GM23338 (cell line): ENCODE results near the gene UBXN10. TPM values are rescaled to one million over a fixed set of nuclear protein-coding genes. Genes with fewer than 3 reads are reported as not detected.

ENCODE experiments used
- ATAC-seq: fragments of 200-7000 bp; cut with Tn5 transposase; 3 replicates; pipeline ENCODE4 v1.9.1; 2020
- DNase-seq: peaks from one replicate; pipeline ENCODE4 v3.0.0-alpha.2; 2015; ENCODE audit warnings: low spot score
- H2AFZ ChIP-seq: fragments of 200-600 bp; sonication (generic); 2 replicates; pipeline ENCODE4 v1.8.0; 2016; ENCODE audit warnings: antibody characterized with exemption, mild to moderate bottlenecking, moderate library complexity
- H3F3A ChIP-seq: fragments of 200-600 bp; sonication (generic); replicated peaks from 2 replicates; pipeline ENCODE4 v1.8.0; 2017; ENCODE audit warnings: antibody characterized with exemption, mixed run types, low read depth
- H3K27ac ChIP-seq: fragments of 200-600 bp; sonication (generic); 2 replicates; pipeline ENCODE4 v1.6.1; 2016; ENCODE audit warnings: low read depth
- H3K27me3 ChIP-seq: fragments of 200-600 bp; sonication (generic); 2 replicates; pipeline ENCODE4 v1.8.0; 2016; ENCODE audit warnings: mild to moderate bottlenecking, mixed run types, moderate library complexity; ENCODE audit not compliant: insufficient read depth
- H3K36me3 ChIP-seq: fragments of 200-600 bp; sonication (generic); 2 replicates; pipeline ENCODE4 v1.8.0; 2016; ENCODE audit warnings: mild to moderate bottlenecking; ENCODE audit not compliant: insufficient read depth
- H3K4me1 ChIP-seq: fragments of 200-600 bp; sonication (generic); 2 replicates; pipeline ENCODE4 v1.8.0; 2016; ENCODE audit warnings: mild to moderate bottlenecking, moderate library complexity; ENCODE audit not compliant: insufficient read depth
- H3K4me2 ChIP-seq: fragments of 200-600 bp; sonication (generic); 2 replicates; pipeline ENCODE4 v1.7.1; 2017; ENCODE audit warnings: mixed run types
- H3K4me3 ChIP-seq: fragments of 200-600 bp; sonication (generic); 2 replicates; pipeline ENCODE4 v1.6.1; 2016; ENCODE audit warnings: mixed run types
- H3K79me2 ChIP-seq: fragments of 200-600 bp; sonication (generic); replicated peaks from 2 replicates; pipeline ENCODE4 v1.8.0; 2017; ENCODE audit warnings: mild to moderate bottlenecking; ENCODE audit not compliant: insufficient read depth
- H3K9me2 ChIP-seq: fragments of 200-600 bp; sonication (generic); 2 replicates; pipeline ENCODE4 v1.8.0; 2017; ENCODE audit not compliant: insufficient read depth
- H4K20me1 ChIP-seq: fragments of 200-600 bp; sonication (generic); replicated peaks from 2 replicates; pipeline ENCODE4 v1.8.0; 2017; ENCODE audit warnings: mild to moderate bottlenecking; ENCODE audit not compliant: insufficient read depth
- H3K27ac Mint-ChIP-seq: 2 replicates; pipeline ENCODE4 v1.8.0; 2020; ENCODE audit warnings: inconsistent platforms, mild to moderate bottlenecking, moderate library complexity, mixed read lengths
- H3K27me3 Mint-ChIP-seq: 3 replicates; pipeline ENCODE4 v1.8.0; 2022; ENCODE audit warnings: low read depth, mild to moderate bottlenecking, moderate library complexity, mixed read lengths, inconsistent platforms; ENCODE audit not compliant: insufficient read depth, poor library complexity
- H3K36me3 Mint-ChIP-seq: 3 replicates; pipeline ENCODE4 v1.8.0; 2021; ENCODE audit warnings: low read depth, mild to moderate bottlenecking, inconsistent platforms, moderate library complexity, mixed read lengths
- H3K4me1 Mint-ChIP-seq: 3 replicates; pipeline ENCODE4 v1.8.0; 2020; ENCODE audit warnings: mild to moderate bottlenecking, inconsistent platforms, mixed read lengths
- H3K4me3 Mint-ChIP-seq: 3 replicates; pipeline ENCODE4 v1.8.0; 2021; ENCODE audit warnings: moderate library complexity, mild to moderate bottlenecking, inconsistent platforms, mixed read lengths
- H3K9me3 Mint-ChIP-seq: 3 replicates; pipeline ENCODE4 v1.8.0; 2020; ENCODE audit warnings: moderate library complexity, mild to moderate bottlenecking, inconsistent platforms, mixed read lengths
- CREB1 ChIP-seq: fragments of 250-450 bp; sonication (Bioruptor Pico); IDR thresholded peaks from 2 replicates; pipeline ENCODE4 v1.5.0; 2020; ENCODE audit warnings: low read depth, mild to moderate bottlenecking, moderate library complexity
- CTCF ChIP-seq, 2 experiments: fragments of 200-600 bp in 1 of 2; sonication (generic) in 1 of 2; conservative IDR thresholded peaks; 2 replicates each; pipeline versions ENCODE4 v1.5.1 to v1.6.1; 2016 to 2017; ENCODE audit warnings: antibody characterized with exemption in 2 of 2, low read depth in 2 of 2, mild to moderate bottlenecking in 2 of 2, moderate library complexity in 1 of 2
- ETS1 ChIP-seq: IDR thresholded peaks from 2 replicates; pipeline ENCODE4 v1.6.1; 2016; ENCODE audit warnings: antibody characterized with exemption
- EZH2 ChIP-seq: fragments of 200-600 bp; sonication (generic); IDR thresholded peaks from one replicate; pipeline ENCODE4 v1.8.0; 2017; ENCODE audit warnings: antibody characterized with exemption, mild to moderate bottlenecking, low read depth; ENCODE audit not compliant: unreplicated experiment
- EZH2phosphoT487 ChIP-seq: fragments of 200-600 bp; sonication (generic); IDR thresholded peaks from one replicate; pipeline ENCODE4 v1.8.1; 2018; ENCODE audit warnings: antibody characterized with exemption; ENCODE audit not compliant: unreplicated experiment
- JUNB ChIP-seq: IDR thresholded peaks from one replicate; pipeline ENCODE4 v1.6.1; 2016; ENCODE audit warnings: antibody characterized with exemption; ENCODE audit not compliant: unreplicated experiment
- NANOG ChIP-seq: IDR thresholded peaks from 2 replicates; pipeline ENCODE4 v1.6.1; 2016; ENCODE audit warnings: antibody characterized with exemption, borderline replicate concordance
- STAT1 ChIP-seq: IDR thresholded peaks from one replicate; pipeline ENCODE4 v1.6.1; 2016; ENCODE audit warnings: antibody characterized with exemption; ENCODE audit not compliant: unreplicated experiment
- ZNF331 ChIP-seq: fragments of 250-450 bp; sonication (Bioruptor Pico); IDR thresholded peaks from 2 replicates; pipeline ENCODE4 v1.5.0; 2020; ENCODE audit warnings: low read depth, mild to moderate bottlenecking, moderate library complexity
- ZNF462 ChIP-seq: fragments of 250-450 bp; sonication (Bioruptor Pico); IDR thresholded peaks from 2 replicates; pipeline ENCODE4 v1.5.0; 2020; ENCODE audit warnings: mild to moderate bottlenecking, moderate library complexity
- polyA plus RNA-seq: library from polyadenylated mRNA; unstranded; fragments of >200 nt; fragmentation: Nextera tagmentation; extraction: Ambion mirVana; gene quantifications from 2 replicates; pipeline ENCODE4 v1.2.1, GENCODE V29; 2016
- total RNA-seq: library from RNA; depleted of rRNA; stranded (reverse); fragments of >200 nt; shearing (Covaris generic); gene quantifications from 2 replicates; pipeline ENCODE4 v1.2.3, GENCODE V29; 2014

Gene UBXN10
- total and polyA plus RNA-seq, 2 experiments from 2014 or later = 0.27 to 0.69 TPM

- Mint-ChIP-seq H3K4me3 (no peak overlapping the region), H3K27ac (no peak overlapping the region), H3K27me3 (peaks cover 7% of the 10 kb centered on the region), H3K9me3 (no peaks in the 10 kb centered on the region), H3K4me1 (peaks cover 10% of the 10 kb centered on the region), H3K36me3 (no peaks in the 10 kb centered on the region)
- H3K4me3 ChIP-seq = no peak overlapping the region
- H3K36me3 ChIP-seq = no peaks in the 10 kb centered on the region
- H3K4me2 ChIP-seq = no peak overlapping the region
- H2AFZ ChIP-seq = no peak overlapping the region
- H3K9me2 ChIP-seq = no peaks in the 10 kb centered on the region
- no peaks in the 10 kb centered on the region for H4K20me1 ChIP-seq
- ATAC-seq = no peak
- no peak for DNase-seq
- no peaks in the 10 kb centered on the region for H3K79me2 ChIP-seq
- no peaks in the 10 kb centered on the region for H3F3A ChIP-seq
- TF ChIP-seq ETS1 (no peak), EZH2 (no peak), NANOG (no peak), ZNF462 (CRISPR knock-in tag) (no peak), CREB1 (CRISPR knock-in tag) (no peak), EZH2phosphoT487 (no peak), JUNB (no peak), STAT1 (no peak), CTCF (conservative IDR thresholded peaks at IDR 0.05; ENCODE audit: low read depth in 2 of 2) (no peak), ZNF331 (CRISPR knock-in tag) (no peak)
- H3K27me3 ChIP-seq = no peaks in the 10 kb centered on the region
- no peak overlapping the region for H3K27ac ChIP-seq
- peaks cover 12% of the 10 kb centered on the region for H3K4me1 ChIP-seq
Observed at GRCh38 chr1:20209471-20209870, 23.6 kb downstream of the UBXN10 start.
